CD4-positive, alpha-beta memory T cell (primary cell): ENCODE results near the gene OR2S2. TPM values are rescaled to one million over a fixed set of nuclear protein-coding genes. Genes with fewer than 3 reads are reported as not detected.

ENCODE experiments used
- CTCF ChIA-PET: fragments of 350-600 bp; sonication (Branson Sonifier 250); formaldehyde crosslinking; loops from one replicate; lab custom pipeline; 2021; ENCODE audit warnings: inconsistent platforms; ENCODE audit not compliant: partially characterized antibody; lab: Charles Lee
- POLR2A ChIA-PET: fragments of 350-600 bp; sonication (Branson Sonifier 250); formaldehyde crosslinking; loops from one replicate; lab custom pipeline; 2021; ENCODE audit not compliant: partially characterized antibody; lab: Charles Lee
- DNase-seq, 5 donors: peaks; one replicate each; pipeline versions ENCODE4 v3.0.0 to v3.0.0-alpha.2; 2020 to 2022; ENCODE audit warnings: mixed read lengths in 1 of 5
- H3K27ac ChIP-seq: one replicate; pipeline ENCODE4 v1.7.0; 2013; ENCODE audit warnings: low read depth, low read length
- H3K27me3 ChIP-seq: 2 replicates; pipeline ENCODE4 v1.7.0; 2013; ENCODE audit warnings: mild to moderate bottlenecking, low read length, moderate library complexity; ENCODE audit not compliant: insufficient read depth
- H3K36me3 ChIP-seq: 2 replicates; pipeline ENCODE4 v1.7.0; 2013; ENCODE audit warnings: mild to moderate bottlenecking, low read length, moderate library complexity; ENCODE audit not compliant: insufficient read depth
- H3K4me1 ChIP-seq: 2 replicates; pipeline ENCODE4 v1.7.0; 2013; ENCODE audit warnings: mild to moderate bottlenecking, low read length, moderate library complexity; ENCODE audit not compliant: insufficient read depth
- H3K4me3 ChIP-seq, 2 donors: one replicate each; pipeline ENCODE4 v1.7.0; 2013; ENCODE audit warnings: low read length in 2 of 2, mild to moderate bottlenecking in 1 of 2
- H3K9me3 ChIP-seq, 2 donors: one replicate each; pipeline ENCODE4 v1.7.0; 2013; ENCODE audit warnings: low read length in 2 of 2, control low read depth in 1 of 2; ENCODE audit not compliant: control insufficient read depth in 1 of 2
- H3K27ac Mint-ChIP-seq, 7 donors: one replicate each; pipeline ENCODE4 v1.8.0; 2020 to 2021; ENCODE audit warnings: mixed read lengths in 7 of 7, mild to moderate bottlenecking in 6 of 7, inconsistent platforms in 3 of 7, moderate library complexity in 3 of 7
- H3K27me3 Mint-ChIP-seq, 2 donors: one replicate each; pipeline ENCODE4 v1.8.0; 2020 to 2021; ENCODE audit warnings: mixed read lengths in 2 of 2
- H3K36me3 Mint-ChIP-seq, 2 donors: one replicate each; pipeline ENCODE4 v1.8.0; 2020 to 2021; ENCODE audit warnings: mixed read lengths in 2 of 2, inconsistent platforms in 1 of 2, mild to moderate bottlenecking in 1 of 2
- H3K4me1 Mint-ChIP-seq, 4 donors: one replicate each; pipeline ENCODE4 v1.8.0; 2020 to 2021; ENCODE audit warnings: mixed read lengths in 4 of 4, mild to moderate bottlenecking in 1 of 4
- H3K4me3 Mint-ChIP-seq, 8 donors: one replicate each; pipeline ENCODE4 v1.8.0; 2020 to 2021; ENCODE audit warnings: mixed read lengths in 8 of 8, mild to moderate bottlenecking in 7 of 8, moderate library complexity in 6 of 8, inconsistent platforms in 3 of 8
- H3K9me3 Mint-ChIP-seq, 8 donors: one replicate each; pipeline ENCODE4 v1.8.0; 2020 to 2021; ENCODE audit warnings: mixed read lengths in 8 of 8, mild to moderate bottlenecking in 5 of 8, inconsistent platforms in 3 of 8, moderate library complexity in 1 of 8
- intact Hi-C: fragments of 100-400 bp; cut with micrococcal nuclease; formaldehyde crosslinking; loops from one replicate; pipeline ENCODE4 v1.15.1; 2023
- polyA plus RNA-seq, 2 donors: library from polyadenylated mRNA; unstranded; fragments of 300-500 nt; fragmentation: Illumina TruSeq; gene quantifications; one replicate each; pipeline ENCODE4 v1.2.3, GENCODE V29; 2021
- total RNA-seq, 2 experiments: library from RNA; stranded (reverse); gene quantifications; one replicate each; pipeline ENCODE4 v1.2.3, GENCODE V29; 2021

The OR2S2 gene
- total and polyA plus RNA-seq, 4 experiments from 2014 or later: not detected

DNA sequence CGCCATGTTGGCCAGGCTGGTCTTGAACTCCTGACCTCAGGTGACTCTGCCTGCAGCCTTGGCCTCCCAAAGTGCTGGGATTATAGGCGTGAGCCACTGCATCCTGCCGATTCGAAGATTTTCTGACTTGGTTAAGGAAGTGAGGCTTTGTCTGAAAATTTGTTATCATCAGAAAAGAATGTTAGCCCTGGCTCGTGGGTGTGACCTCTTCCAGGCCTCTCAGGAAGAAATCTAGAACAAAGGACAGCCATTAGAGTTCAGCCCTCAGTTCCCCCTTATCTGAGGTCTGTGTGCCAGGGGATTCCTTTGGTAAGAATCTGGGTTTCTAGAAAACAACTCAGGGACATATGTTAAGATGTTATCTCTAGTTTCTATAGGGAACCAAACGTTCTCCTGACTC, 6.2 kb downstream of the OR2S2 start:
- ChIA-PET CTCF (interaction anchor here (1.2 to 2.5 kb wide), 4 partner anchors 9 to 71 kb away, joined by 3 to 12 read pairs (median 7); no protein-coding TSS in a partner anchor), POLR2A (no interaction called here)
- no peak overlapping the region for H3K27ac ChIP-seq
- DNase-seq: no peak
- no peak overlapping the region for H3K4me3 Mint-ChIP-seq
- no peak overlapping the region for H3K4me3 ChIP-seq
- H3K4me1 ChIP-seq: peaks cover 20% of the 10 kb centered on the region
- no peak overlapping the region for H3K27ac Mint-ChIP-seq
- H3K27me3 Mint-ChIP-seq: peaks cover 3 to 4% of the 10 kb centered on the region in 2 donors
- no peaks in the 10 kb centered on the region for H3K36me3 Mint-ChIP-seq
- H3K4me1 Mint-ChIP-seq: peaks cover 12 to 23% (median 19%) of the 10 kb centered on the region in 4 donors
- H3K27me3 ChIP-seq: no peaks in the 10 kb centered on the region
- H3K36me3 ChIP-seq: no peaks in the 10 kb centered on the region
- intact Hi-C loops: loop anchor here (10.0 kb wide), 1 partner anchor 383 kb away; no protein-coding TSS in a partner anchor
- no peaks in the 10 kb centered on the region for H3K9me3 ChIP-seq
- H3K9me3 Mint-ChIP-seq: no peaks in the 10 kb centered on the region

DNA sequence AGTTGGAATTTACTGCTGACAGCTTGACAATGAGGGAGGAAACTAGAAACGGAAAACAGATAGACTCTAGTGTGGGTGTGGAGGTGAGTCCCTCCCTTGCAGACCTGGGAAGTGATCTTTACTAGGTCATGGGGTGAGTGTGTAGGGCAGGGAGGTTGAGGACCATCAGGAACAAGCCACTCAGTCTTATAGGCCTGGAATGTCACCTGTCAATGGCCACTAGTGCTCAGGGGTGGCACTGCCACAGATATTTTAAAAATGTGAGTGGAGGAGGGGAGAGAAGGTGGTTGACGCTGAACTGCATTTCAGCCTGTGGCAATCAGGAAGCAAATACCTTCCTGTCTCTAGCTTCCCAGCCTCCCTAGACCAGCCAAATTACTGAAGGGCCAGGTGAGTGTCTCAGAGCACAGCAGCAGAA, 9.0 kb downstream of the OR2S2 start:
- H3K36me3 ChIP-seq: no peaks in the 10 kb centered on the region
- H3K27me3 ChIP-seq: no peaks in the 10 kb centered on the region
- H3K4me3 ChIP-seq: no peak overlapping the region
- ChIA-PET CTCF (interaction anchor here (1.3 to 1.8 kb wide), 4 partner anchors 10 to 59 kb away, joined by 3 to 8 read pairs (median 4); no protein-coding TSS in a partner anchor), POLR2A (no interaction called here)
- H3K27ac Mint-ChIP-seq: peak overlapping the region in 2 of 7 donors; percentile 43 to 62
- no peaks in the 10 kb centered on the region for H3K9me3 ChIP-seq
- no peaks in the 10 kb centered on the region for H3K36me3 Mint-ChIP-seq
- no peaks in the 10 kb centered on the region for H3K9me3 Mint-ChIP-seq
- peaks cover 36% of the 10 kb centered on the region for H3K4me1 ChIP-seq
- H3K4me1 Mint-ChIP-seq: peaks cover 22 to 38% (median 34%) of the 10 kb centered on the region in 4 donors
- intact Hi-C loops: no loop called here
- DNase-seq: no peak
- no peaks in the 10 kb centered on the region for H3K27me3 Mint-ChIP-seq
- H3K4me3 Mint-ChIP-seq: peak overlapping the region in 5 of 8 donors; percentile 22 to 55 (median 47)
- no peak overlapping the region for H3K27ac ChIP-seq

- H3K27ac ChIP-seq: no peak overlapping the region
- peak overlapping the region in 1 of 7 donors; percentile 62 for H3K27ac Mint-ChIP-seq
- no peaks in the 10 kb centered on the region for H3K27me3 Mint-ChIP-seq
- no peak for DNase-seq
- CTCF ChIA-PET: interaction anchor here (1.3 to 1.8 kb wide), 2 partner anchors 37 to 59 kb away, joined by 4 to 5 read pairs; no protein-coding TSS in a partner anchor
- POLR2A ChIA-PET: no interaction called here
- H3K4me3 ChIP-seq: no peak overlapping the region
- H3K36me3 ChIP-seq: no peaks in the 10 kb centered on the region
- no peaks in the 10 kb centered on the region for H3K9me3 Mint-ChIP-seq
- H3K36me3 Mint-ChIP-seq: no peaks in the 10 kb centered on the region
- no peaks in the 10 kb centered on the region for H3K9me3 ChIP-seq
- peaks cover 24 to 42% (median 38%) of the 10 kb centered on the region in 4 donors for H3K4me1 Mint-ChIP-seq
- H3K27me3 ChIP-seq: no peaks in the 10 kb centered on the region
- H3K4me3 Mint-ChIP-seq: peak overlapping the region in 5 of 8 donors; percentile 21 to 55 (median 32)
- intact Hi-C loops: no loop called here
- H3K4me1 ChIP-seq: peaks cover 40% of the 10 kb centered on the region
These were observed 9.5 kb downstream of the OR2S2 start for GRCh38 chr9:35948451-35948850.

GRCh38 chr9:35945341-35946018, 12.5 kb downstream of the OR2S2 start:
- no peaks in the 10 kb centered on the region for H3K36me3 ChIP-seq
- H3K27ac ChIP-seq: no peak overlapping the region
- Mint-ChIP-seq H3K27me3 (no peaks in the 10 kb centered on the region), H3K4me1 (peaks cover 43 to 72% (median 65%) of the 10 kb centered on the region in 4 donors), H3K36me3 (no peaks in the 10 kb centered on the region), H3K9me3 (no peaks in the 10 kb centered on the region), H3K27ac (peak overlapping the region; percentile 3 to 82 (median 58)), H3K4me3 (peak overlapping the region in 7 of 8 donors; percentile 26 to 74 (median 61))
- DNase-seq: peak; percentile 43 to 58 (median 55)
- CTCF ChIA-PET: interaction anchor here (0.6 to 11.7 kb wide), 21 partner anchors 9 to 287 kb away, joined by 3 to 379 read pairs (median 5); partner anchors contain the start of genes HRCT1, OR2S2 and SPAAR
- intact Hi-C loops: loop anchor here (1.0 to 2.0 kb wide), 2 partner anchors 35 to 42 kb away; no protein-coding TSS in a partner anchor
- H3K4me1 ChIP-seq: peaks cover 70% of the 10 kb centered on the region
- POLR2A ChIA-PET: interaction anchor here (1.0 to 2.4 kb wide), 3 partner anchors 14 to 43 kb away, joined by 3 to 10 read pairs (median 5); no protein-coding TSS in a partner anchor
- H3K9me3 ChIP-seq: no peaks in the 10 kb centered on the region
- H3K27me3 ChIP-seq: no peaks in the 10 kb centered on the region
- H3K4me3 ChIP-seq: no peak overlapping the region

DNA sequence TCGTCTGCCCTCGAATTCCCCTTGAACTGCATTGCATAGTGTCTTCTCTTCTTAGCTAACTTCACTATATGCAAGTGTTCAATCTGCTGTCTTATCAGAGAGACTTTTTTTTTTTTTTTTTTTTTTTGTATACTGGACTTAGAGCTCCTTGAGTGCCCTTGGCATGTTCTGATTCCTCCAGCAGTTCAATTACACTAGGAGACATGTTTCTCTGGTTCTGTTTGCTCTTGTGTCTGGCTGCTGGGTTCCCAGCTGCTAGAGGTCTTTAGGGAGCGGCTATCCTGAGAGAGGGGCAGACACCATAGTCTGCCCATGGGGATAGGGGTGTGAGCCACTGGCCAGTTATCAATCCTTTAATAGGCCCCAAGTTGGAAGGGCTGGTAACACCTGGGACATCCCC, 13.1 kb downstream of the OR2S2 start:
- ChIA-PET CTCF (interaction anchor here (0.6 to 11.7 kb wide), 19 partner anchors 8 to 286 kb away, joined by 3 to 379 read pairs (median 5); partner anchors contain the start of genes HRCT1, OR2S2 and SPAAR), POLR2A (interaction anchor here (0.8 to 2.4 kb wide), 3 partner anchors 25 to 42 kb away, joined by 3 to 10 read pairs (median 5); no protein-coding TSS in a partner anchor)
- H3K4me3 ChIP-seq: no peak overlapping the region
- Mint-ChIP-seq H3K36me3 (no peaks in the 10 kb centered on the region), H3K27ac (peak overlapping the region in 4 of 7 donors; percentile 51 to 83 (median 66)), H3K27me3 (no peaks in the 10 kb centered on the region), H3K4me3 (peak overlapping the region in 4 of 8 donors; percentile 6 to 61 (median 26)), H3K4me1 (peaks cover 47 to 79% (median 70%) of the 10 kb centered on the region in 4 donors), H3K9me3 (no peaks in the 10 kb centered on the region)
- DNase-seq: no peak
- H3K4me1 ChIP-seq: peaks cover 76% of the 10 kb centered on the region
- no peaks in the 10 kb centered on the region for H3K27me3 ChIP-seq
- no peaks in the 10 kb centered on the region for H3K36me3 ChIP-seq
- H3K27ac ChIP-seq: no peak overlapping the region
- intact Hi-C loops: loop anchor here (1.0 to 2.0 kb wide), 2 partner anchors 34 to 42 kb away; no protein-coding TSS in a partner anchor
- H3K9me3 ChIP-seq: no peaks in the 10 kb centered on the region

GRCh38 chr9:35944173-35944572, 13.8 kb downstream of the OR2S2 start:
- ChIA-PET POLR2A (interaction anchor here (0.8 to 2.4 kb wide), 3 partner anchors 24 to 41 kb away, joined by 3 to 10 read pairs (median 5); no protein-coding TSS in a partner anchor), CTCF (interaction anchor here (0.9 to 11.7 kb wide), 11 partner anchors 8 to 79 kb away, joined by 3 to 379 read pairs (median 10); partner anchors contain the start of genes HRCT1, OR2S2 and SPAAR)
- no peak overlapping the region for H3K4me3 ChIP-seq
- Mint-ChIP-seq H3K27ac (peak overlapping the region in 6 of 7 donors; percentile 70 to 84 (median 80)), H3K4me1 (peaks cover 49 to 79% (median 72%) of the 10 kb centered on the region in 4 donors), H3K9me3 (no peaks in the 10 kb centered on the region), H3K27me3 (no peaks in the 10 kb centered on the region), H3K36me3 (no peaks in the 10 kb centered on the region), H3K4me3 (peak overlapping the region in 5 of 8 donors; percentile 2 to 63 (median 15))
- no peaks in the 10 kb centered on the region for H3K36me3 ChIP-seq
- no peaks in the 10 kb centered on the region for H3K9me3 ChIP-seq
- no peak overlapping the region for H3K27ac ChIP-seq
- intact Hi-C loops: loop anchor here (2.0 kb wide), 1 partner anchor 33 kb away; no protein-coding TSS in a partner anchor
- H3K4me1 ChIP-seq: peaks cover 78% of the 10 kb centered on the region
- H3K27me3 ChIP-seq: no peaks in the 10 kb centered on the region
- no peak for DNase-seq
